Globus pallidus (tissue), 1 donor: ENCODE measurements around the gene ZGRF1.
A peak's percentile ranks its signal among the peaks of the same experiment; 100 is the strongest.
"Not testable (repeated sequence)": the region's sequence is repeated elsewhere in the genome, so short reads cannot be mapped to it uniquely, and the experiment has no call there.

Source experiments
- DNase-seq: peaks from one replicate; pipeline ENCODE4 v3.0.0-alpha.2; 2015; ENCODE audit warnings: low spot score

The ZGRF1 gene, protein sequence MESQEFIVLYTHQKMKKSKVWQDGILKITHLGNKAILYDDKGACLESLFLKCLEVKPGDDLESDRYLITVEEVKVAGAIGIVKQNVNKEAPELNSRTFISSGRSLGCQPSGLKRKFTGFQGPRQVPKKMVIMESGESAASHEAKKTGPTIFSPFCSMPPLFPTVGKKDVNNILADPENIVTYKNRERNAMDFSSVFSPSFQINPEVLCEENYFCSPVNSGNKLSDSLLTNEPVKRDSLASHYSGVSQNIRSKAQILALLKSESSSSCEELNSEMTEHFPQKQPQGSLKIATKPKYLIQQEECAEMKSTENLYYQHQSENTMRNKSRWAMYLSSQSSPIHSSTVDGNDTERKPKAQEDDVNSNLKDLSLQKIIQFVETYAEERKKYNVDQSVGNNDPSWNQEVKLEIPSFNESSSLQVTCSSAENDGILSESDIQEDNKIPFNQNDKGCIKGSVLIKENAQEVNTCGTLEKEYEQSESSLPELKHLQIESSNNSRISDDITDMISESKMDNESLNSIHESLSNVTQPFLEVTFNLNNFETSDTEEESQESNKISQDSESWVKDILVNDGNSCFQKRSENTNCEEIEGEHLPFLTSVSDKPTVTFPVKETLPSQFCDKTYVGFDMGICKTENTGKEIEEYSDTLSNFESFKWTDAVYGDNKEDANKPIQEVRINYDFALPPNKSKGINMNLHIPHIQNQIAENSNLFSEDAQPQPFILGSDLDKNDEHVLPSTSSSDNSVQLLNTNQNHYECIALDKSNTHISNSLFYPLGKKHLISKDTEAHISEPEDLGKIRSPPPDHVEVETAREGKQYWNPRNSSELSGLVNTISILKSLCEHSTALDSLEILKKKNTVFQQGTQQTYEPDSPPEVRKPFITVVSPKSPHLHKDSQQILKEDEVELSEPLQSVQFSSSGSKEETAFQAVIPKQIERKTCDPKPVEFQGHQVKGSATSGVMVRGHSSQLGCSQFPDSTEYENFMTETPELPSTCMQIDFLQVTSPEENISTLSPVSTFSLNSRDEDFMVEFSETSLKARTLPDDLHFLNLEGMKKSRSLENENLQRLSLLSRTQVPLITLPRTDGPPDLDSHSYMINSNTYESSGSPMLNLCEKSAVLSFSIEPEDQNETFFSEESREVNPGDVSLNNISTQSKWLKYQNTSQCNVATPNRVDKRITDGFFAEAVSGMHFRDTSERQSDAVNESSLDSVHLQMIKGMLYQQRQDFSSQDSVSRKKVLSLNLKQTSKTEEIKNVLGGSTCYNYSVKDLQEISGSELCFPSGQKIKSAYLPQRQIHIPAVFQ (N-terminal part only)

DNA sequence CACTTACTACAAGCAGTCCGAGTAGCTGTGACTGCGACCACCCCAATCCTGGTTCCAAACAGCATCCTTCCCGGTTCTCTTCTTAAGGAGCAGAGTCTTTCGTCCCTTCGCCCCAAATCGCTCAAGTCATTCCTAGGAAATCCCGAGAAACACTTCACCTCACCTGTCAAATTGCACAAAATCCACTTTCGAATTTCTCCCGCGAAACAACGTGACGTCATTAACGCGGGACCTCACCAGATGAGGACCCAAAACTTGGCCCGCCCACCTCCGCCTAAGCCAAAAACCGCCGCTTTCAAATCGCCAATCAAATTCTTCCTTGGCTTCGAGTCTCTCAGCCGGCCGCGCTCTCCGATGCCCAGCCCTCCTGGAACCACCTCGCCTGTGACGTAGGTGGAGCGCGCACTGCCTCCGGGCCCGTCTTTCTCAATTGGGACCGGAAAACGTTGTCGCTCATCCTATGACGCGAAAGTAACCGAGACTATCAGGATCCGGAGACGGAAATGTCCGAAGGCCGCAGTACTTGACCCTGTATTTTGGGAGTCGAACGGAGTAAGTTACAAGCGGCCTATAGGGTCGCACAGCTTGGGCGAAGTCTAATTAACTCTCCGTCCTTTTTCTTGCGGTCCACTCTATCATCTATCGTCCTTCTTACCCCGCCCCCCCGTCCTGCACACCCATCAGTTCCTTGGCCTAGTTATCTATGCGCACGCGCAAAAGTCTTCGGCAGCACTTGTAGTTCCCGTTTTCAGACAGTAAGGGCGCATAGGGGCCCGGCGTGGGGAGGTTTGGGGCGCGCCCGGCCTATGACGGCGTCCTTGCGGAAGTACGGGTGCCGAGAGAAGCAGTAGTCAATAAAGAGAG lies at the start of gene ZGRF1, which contains the start of gene LARP7:
ZGRF1 (minus strand) TSS at position 222 of the 864 bp plus-strand sequence. CDS start 3,733 bp downstream, outside the sequence.
LARP7 (plus strand) TSS at position 456 of the 864 bp plus-strand sequence. CDS start 7,527 bp downstream, outside the sequence.
- DNase-seq = peak; percentile 99

DNA sequence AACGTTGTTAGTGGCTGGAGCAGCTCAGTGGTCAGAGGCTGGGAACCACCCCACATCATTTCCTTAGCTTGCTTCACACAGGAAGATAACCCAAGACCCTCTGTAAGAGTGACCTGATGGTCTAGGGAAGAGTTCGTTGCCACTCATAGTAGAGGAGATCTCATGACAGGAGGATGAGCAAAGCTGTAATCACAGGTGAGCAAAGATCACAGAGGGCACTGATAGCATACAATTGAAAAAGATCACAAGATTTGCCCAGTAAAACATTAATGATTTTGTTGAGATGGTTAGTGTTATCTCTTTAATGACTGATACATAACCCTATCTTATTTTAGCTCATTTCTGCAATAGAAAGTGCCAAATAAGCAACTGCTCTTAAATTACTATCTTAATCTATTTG lies 44.3 kb upstream of the ZGRF1 start:
- DNase-seq = no peak

DNA sequence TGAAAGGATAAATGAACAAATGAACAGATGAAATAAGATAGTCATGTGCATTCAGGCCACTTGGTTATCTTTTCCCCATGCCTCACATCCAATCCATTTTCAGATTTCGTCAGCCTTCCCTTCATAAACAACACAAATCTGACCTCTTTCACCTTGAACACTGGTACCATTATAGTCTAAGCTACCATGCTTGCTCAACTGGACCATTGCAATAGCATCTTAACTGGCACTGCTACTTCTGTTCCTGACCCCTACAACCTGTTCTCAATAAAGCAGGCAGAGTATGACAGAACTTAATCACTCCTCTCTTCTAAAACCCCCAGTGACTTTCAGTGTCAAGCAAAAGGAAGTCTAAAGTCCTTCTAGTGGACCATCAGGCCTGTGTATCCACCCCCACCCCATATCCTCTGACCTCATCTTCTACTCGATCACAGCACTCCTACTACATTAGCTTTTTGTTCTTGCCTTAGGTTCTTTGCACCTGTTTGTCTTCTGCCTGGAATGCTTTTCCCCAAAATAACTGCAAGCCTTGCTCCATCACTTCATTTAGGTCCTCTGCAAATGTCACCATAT lies 40.9 kb upstream of the ZGRF1 start:
- no peak for DNase-seq

DNA sequence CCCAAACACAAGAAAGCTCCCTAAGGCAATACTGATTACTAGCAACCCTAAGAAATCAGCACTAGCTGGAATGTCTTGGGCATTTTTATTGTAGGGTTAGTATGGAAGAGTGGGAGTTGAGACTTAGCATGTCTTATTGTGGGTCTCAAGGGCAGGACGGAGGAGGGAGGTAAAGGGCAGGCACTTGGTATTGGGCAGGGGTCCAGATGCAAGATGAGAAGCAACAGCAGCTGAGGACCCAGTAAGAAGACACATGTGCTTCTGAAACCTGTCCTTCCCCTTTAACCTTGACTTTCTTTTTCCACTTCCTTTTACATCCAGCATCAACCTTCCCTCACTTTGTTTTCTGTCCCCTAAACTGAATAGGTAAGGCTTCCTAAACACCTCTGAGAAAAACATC lies 37.7 kb upstream of the ZGRF1 start:
- DNase-seq = no peak

DNA sequence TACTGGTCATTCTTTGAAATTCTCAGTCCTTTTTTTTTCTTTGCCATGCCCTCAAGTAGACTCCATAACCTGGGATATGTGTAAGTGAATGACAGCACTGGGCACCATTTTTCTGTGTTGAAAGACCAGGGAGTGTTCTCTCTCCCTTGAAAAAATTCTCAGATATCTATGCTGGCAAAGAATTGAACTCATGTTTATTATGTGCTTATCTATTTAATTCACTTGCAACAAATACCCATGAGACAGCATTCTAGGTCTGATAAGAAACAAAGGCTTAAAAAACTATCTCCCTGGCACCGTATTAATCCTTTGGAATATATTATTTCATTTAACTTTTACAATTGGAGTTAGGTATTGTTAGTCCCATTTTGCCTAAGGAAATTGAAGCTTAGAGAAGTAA lies 37.0 kb upstream of the ZGRF1 start:
- DNase-seq = no peak

DNA sequence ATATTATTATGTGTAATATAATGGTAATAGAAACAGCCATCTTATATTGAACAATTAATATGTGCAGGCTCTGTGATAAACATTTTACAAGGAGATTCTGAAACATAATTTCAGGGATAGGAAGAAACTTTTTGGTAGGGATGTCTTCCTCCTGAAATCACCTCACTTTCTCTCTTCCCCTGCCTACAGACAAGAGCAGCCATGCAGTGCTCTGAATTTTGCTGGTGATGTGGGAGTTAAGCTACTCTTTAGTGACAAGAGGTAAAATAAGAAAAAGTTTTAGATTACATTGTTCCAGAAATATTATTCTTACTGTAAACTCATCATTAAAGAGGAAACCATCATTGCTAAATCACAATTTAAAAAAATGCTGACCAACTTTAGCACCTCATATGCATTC lies 36.4 kb upstream of the ZGRF1 start:
- DNase-seq = no peak

DNA sequence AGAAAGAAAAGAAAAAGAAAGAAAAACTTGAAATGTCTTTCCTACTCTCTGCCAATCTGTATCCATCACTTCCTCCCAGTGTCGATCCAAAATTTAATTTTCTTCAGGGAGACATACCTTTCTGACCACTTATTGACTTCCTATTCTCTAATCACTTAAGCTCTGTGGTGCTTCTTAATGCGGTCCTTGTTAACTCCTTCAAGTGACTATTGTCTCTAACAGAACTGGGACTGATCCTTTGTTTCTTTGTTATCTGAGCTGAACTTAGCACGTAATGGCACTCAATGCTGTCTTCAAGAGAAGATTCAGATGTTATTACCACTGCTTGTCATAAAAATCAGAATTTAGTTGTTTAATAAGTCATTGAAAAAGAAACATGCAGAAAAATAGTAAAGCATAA lies 31.4 kb upstream of the ZGRF1 start:
- no peak for DNase-seq

DNA sequence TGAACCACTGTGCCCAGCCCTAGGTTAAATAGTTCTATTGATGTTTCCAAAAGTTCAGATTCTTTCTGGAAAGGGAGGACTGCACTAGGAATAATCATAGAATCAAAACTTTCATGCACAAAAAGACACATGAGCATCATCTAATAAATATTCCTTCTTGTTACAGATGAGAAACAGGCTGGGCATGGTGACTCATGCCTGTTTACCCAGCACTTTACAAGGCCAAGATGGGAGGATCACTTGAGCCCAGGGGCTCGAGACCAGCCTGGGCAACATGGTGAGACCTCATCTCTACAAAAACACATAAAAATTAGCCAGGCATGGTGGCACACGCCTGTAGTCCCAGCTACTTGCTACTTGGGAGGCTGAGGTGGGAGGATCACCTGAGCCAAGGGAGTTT lies 27.9 kb upstream of the ZGRF1 start:
- no peak for DNase-seq

DNA sequence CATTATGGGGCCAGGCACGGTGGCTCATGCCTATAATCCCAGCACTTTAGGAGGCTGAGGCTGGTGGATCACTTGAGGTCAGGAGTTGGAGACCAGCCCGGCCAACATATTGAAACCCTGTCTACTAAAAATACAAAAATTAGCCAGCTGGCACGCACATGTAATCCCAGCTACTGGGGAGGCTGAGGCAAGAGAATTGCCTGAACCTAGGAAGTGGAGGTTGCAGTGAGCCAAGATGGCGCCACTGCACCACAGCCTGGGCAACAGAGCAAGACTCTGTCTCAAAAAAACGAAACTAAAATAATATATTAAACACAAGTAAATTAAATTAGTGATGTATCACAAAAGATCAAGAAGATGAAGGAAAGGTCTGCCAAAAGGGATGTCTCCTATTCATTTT lies 19.4 kb upstream of the ZGRF1 start:
- DNase-seq = not testable (repeated sequence)

DNA sequence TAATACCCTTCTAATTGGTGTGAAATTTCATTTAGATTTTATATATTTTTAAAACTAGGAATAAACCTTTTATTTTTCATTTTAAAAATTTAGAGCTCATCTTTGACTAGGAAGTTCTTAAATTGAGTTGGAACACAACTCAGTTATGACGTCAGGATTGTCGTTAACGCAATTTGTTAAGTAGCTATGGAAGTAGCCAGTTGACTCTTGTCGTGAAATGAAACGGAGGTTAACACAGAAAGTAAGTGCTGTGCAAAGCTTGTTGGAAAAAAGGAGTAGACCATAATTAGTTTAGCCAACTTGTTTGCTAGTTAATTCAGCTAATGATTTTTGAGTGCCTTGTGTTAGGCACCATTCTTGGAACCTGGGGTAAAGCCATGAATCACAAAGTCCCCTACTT lies 18.6 kb upstream of the ZGRF1 start:
- DNase-seq = no peak

DNA sequence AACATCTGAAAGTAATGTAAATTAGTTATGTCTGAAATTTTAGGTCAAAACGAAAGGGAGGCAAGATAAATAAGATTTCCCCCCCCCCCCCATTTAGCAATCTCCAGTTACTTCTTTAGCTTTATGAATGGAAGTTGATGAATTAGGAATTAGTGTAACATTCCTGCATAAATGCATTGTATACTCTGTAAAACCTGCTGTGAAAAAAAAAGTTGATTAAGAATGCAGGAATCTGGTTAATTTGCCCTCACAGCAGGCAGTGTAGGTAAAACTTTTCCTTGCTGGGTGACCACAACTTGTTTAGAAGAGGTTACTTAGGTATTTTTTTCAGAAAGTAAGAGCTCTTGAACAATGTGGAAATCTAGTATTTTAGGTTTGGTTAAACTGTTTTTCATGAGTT lies 15.5 kb upstream of the ZGRF1 start:
- DNase-seq = no peak

DNA sequence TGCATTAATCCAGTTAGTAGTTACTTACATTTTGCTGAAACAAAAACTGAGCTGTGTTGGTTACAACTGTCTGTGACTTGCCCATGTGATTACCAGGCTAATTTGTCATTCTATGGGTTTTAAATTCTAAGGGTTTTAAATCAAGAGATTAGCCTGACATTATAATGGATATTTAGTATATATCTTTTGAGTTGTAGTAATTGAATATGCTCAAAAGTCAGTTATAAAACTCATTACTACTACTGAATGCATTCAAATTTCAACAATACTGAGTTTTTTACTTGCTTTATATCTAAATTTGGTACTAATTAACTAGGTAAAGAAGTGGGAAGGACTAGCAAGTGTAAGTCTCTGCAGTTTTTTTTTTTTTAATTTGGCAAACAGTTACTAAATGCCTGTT lies 14.9 kb upstream of the ZGRF1 start:
- DNase-seq = no peak

DNA sequence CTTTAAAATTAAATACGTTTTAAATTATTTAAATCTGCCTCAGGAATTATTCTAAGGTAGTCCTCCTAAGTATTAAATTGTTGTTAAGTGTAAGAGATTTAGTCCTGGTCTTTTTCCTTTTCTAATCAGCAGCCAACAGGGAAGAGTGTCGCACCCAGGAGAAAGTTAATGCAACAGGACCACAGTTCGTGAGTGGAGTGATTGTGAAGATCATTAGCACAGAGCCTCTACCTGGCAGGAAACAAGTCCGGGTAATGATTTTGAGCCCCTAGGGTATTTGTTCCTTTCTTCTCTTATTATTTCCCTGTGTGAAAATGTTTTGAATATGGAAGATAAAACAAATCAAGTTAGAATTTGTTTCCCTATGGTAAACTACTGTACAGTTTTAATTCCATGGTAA lies 13.6 kb upstream of the ZGRF1 start:
- no peak for DNase-seq

DNA sequence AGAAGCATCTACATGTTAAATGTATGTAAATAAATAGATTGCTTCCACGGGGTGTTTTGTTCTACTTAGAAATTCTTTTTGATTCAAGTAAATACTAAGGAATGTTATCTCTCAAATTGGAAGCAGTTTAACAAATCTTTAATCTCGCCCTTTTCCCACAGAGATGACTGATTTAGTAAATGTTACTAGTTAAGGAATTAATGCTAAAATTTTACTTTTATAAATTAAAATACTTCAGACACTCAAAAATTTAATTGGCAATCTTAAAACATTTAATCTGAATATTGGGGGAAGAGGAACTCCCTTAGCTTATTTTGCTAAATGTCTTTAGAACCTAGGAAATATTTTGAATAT lies 12.3 kb upstream of the ZGRF1 start:
- no peak for DNase-seq

DNA sequence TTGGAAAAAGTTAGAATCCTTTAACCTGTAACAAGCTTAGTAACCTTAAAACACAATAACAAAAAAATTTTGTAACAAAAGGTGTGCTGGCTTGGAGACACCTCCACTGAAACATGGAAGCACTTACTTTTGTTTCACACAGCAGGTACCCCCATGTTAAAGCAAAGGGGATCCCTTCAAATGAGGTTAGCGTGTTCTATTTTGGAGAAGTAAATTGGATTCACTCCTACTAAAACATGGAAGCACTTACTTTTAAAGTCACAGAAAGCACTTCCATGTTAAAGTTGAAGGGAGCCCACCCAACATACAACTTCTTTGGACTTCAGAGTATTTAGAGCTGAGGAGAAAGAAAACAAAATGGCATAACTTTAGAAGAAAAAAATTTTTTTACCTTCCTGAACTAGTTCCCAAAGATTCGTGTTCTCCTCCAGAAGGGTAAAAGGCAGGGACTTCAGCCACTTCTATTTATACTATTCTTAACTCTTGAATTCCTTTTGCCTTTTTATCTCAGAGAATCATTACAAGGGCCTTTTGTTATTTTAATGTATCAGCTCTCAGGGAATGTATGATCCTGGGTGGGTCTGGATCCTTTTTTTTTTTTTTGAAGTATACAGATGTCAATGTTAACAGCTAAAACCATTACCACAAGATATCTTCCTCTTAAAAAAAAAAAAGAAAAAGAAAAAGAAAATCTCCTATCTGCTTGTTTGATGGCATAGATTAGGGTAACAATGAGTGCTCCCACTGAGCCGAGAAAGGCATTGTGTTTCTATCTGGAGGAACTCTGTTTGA lies 11.8 kb upstream of the ZGRF1 start:
- DNase-seq = no peak

DNA sequence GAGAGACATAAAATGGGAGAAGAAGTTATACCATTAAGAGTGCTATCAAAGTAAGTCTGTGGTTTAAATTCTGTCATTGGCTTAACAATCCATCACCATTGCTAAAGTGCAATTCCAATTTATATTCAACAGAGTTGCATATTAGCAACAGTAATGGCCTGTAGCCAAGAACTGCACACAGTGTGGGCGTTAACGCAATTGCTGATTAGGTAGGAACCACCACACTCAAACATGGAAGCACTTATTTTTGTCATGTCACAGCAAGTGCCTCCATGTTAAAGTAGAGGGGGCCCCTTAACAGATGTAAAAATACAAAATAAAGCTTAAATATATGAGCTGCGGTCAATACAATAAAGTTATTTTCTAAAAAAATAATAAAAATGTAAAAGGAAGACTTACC lies 11.1 kb upstream of the ZGRF1 start:
- no peak for DNase-seq

DNA sequence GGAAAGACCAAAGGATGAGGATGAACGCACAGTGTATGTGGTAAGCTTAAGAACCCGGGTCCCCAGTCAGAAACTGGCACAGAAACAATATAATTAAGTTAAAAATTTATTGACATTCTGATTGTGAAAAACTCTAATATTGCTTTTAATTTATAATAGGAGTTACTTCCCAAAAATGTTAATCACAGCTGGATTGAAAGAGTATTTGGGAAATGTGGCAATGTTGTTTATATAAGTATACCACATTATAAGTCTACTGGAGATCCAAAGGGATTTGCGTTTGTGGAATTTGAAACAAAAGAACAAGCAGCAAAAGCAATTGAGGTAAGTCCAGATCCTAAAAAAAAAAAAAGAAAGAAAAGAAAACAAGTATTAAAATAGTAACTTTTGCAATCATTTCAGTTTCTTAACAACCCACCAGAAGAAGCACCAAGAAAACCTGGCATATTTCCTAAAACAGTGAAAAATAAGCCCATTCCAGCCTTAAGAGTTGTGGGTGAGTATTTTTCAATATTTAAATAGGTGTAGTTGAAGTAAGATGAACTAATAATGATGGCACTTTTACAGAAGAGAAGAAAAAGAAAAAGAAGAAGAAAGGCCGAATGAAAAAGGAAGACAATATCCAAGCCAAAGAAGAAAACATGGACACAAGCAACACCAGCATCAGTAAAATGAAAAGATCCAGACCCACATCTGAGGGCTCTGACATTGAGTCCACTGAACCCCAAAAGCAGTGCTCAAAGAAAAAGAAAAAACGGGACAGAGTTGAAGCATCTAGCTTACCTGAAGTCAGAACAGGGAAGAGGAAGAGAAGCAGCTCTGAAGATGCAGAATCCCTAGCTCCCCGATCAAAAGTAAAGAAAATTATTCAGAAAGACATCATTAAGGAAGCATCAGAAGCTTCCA lies 10.2 kb upstream of the ZGRF1 start:
- no peak for DNase-seq

DNA sequence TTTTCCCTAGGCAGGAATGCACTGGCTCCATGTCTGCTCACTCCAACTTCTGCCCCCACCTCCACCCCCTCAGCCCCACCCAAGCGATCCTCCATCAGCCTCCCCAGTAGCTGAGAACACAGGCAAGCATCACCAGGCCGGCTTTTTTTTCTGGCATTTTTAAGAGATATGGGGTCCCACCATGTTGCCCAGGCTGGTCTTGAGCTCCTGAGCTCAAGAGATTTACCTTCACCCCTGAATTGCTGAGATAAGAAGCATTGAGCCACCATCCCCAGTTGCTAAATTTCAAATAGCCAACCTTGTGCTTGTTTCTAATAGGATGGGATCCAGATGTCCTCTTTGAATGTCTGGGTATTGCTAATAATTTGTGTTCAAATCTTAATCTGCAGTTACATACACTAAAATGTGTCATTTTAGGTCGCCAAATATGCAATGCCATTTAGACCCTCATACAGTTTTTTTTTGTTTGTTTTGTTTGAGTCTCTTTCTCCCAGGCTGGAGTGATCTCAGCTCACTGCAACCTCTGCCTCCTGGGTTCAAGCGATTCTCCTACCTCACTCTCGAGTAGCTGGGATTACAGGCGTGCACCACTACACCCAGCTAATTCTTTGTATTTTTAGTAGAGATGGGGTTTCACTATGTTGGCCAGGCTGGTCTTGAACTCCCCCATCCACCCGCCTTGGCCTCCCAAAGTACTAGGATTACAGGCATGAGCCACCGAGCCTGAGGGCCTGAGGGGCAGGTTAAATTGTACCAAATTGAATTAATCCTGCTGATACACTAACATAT lies 9.0 kb upstream of the ZGRF1 start:
- no peak for DNase-seq
